Mesothelial cell of epicardium (in vitro differentiated cells): ENCODE results near the gene MED7. TPM values are rescaled to one million over a fixed set of nuclear protein-coding genes. Genes with fewer than 3 reads are reported as not detected.

ENCODE experiments used
- DNase-seq, 2 experiments: peaks; one replicate each; pipeline ENCODE4 v3.0.0; 2021; ENCODE audit warnings: low spot score in 2 of 2; ENCODE audit not compliant: unreplicated experiment in 2 of 2
- H3K27ac Mint-ChIP-seq: 2 replicates; pipeline ENCODE4 v1.8.0; 2021; ENCODE audit warnings: mixed read lengths
- H3K27me3 Mint-ChIP-seq: 2 replicates; pipeline ENCODE4 v1.8.0; 2021; ENCODE audit warnings: low read depth, mixed read lengths
- H3K36me3 Mint-ChIP-seq: 2 replicates; pipeline ENCODE4 v1.8.0; 2021; ENCODE audit warnings: mixed read lengths
- H3K4me1 Mint-ChIP-seq: 2 replicates; pipeline ENCODE4 v1.8.0; 2021; ENCODE audit warnings: mixed read lengths
- H3K4me3 Mint-ChIP-seq: 2 replicates; pipeline ENCODE4 v1.8.0; 2021; ENCODE audit warnings: mild to moderate bottlenecking, moderate library complexity, mixed read lengths
- H3K9me3 Mint-ChIP-seq: 2 replicates; pipeline ENCODE4 v1.8.0; 2021; ENCODE audit warnings: mixed read lengths
- total RNA-seq: library from RNA; stranded (reverse); gene quantifications from 3 replicates; pipeline ENCODE4 v1.2.1, GENCODE V29; 2021
- TF ChIP-seq, protein P1 (sequence below): fragments of 200-600 bp; sonication (generic); IDR thresholded peaks from one replicate; pipeline ENCODE4 v1.5.0; 2021; ENCODE audit warnings: antibody characterized with exemption; ENCODE audit not compliant: unreplicated experiment

MED7 gene
- total RNA-seq, 1 donor from 2014 or later = 9.8 TPM

DNA sequence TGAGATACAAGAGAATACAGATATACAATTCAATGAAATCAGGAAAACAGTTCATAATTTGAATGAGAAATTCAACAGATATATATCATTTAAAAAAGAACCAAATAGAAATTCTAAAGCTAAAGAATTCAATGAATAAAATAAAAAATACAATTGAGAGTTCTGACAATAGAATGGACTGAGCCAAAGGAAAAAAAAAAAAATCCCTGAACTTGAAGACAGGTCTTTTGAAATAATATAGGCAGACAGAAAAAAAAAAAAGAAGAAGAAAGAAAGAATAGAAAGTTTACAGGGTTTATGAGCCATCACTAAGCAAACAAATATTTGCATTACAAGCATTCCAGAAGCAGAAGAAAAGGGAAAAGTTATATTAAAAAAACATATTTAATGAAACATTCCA is 21.0 kb downstream of the MED7 start:
- Mint-ChIP-seq H3K9me3 (peaks cover 23% of the 10 kb centered on the region), H3K27ac (no peak overlapping the region), H3K4me3 (no peak overlapping the region), H3K4me1 (no peaks in the 10 kb centered on the region), H3K36me3 (peaks cover 5% of the 10 kb centered on the region), H3K27me3 (no peaks in the 10 kb centered on the region)
- no peak for DNase-seq
- TF ChIP-seq, protein P1, sequence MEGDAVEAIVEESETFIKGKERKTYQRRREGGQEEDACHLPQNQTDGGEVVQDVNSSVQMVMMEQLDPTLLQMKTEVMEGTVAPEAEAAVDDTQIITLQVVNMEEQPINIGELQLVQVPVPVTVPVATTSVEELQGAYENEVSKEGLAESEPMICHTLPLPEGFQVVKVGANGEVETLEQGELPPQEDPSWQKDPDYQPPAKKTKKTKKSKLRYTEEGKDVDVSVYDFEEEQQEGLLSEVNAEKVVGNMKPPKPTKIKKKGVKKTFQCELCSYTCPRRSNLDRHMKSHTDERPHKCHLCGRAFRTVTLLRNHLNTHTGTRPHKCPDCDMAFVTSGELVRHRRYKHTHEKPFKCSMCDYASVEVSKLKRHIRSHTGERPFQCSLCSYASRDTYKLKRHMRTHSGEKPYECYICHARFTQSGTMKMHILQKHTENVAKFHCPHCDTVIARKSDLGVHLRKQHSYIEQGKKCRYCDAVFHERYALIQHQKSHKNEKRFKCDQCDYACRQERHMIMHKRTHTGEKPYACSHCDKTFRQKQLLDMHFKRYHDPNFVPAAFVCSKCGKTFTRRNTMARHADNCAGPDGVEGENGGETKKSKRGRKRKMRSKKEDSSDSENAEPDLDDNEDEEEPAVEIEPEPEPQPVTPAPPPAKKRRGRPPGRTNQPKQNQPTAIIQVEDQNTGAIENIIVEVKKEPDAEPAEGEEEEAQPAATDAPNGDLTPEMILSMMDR = no peak

DNA sequence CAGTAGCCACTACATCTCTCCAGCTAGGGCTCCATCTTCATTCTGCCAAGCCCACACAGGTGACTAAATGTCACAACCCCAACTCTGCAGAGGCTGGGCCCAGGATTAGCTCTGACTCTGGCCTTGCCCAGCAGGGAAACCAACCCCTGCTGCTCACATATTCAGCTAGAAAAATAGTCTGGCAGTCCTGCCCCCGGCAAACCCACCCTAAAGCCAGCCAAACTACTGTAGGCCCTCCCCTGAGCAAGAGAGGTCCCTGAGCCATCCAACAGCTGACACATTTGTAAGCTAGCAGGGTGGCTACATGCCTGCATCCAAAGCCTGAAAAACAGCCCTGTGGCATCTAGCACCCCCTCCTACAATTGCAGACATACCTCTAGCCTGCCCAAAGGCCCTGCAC is 22.6 kb downstream of the MED7 start:
- Mint-ChIP-seq H3K36me3 (peaks cover 5% of the 10 kb centered on the region), H3K4me3 (no peak overlapping the region), H3K9me3 (peaks cover 23% of the 10 kb centered on the region), H3K4me1 (no peaks in the 10 kb centered on the region), H3K27me3 (no peaks in the 10 kb centered on the region), H3K27ac (no peak overlapping the region)
- DNase-seq = no peak
- TF ChIP-seq, protein P1 = no peak

GRCh38 chr5:157116483-157116954 is 26.1 kb downstream of the MED7 start:
- Mint-ChIP-seq H3K36me3 (no peaks in the 10 kb centered on the region), H3K9me3 (peaks cover 6% of the 10 kb centered on the region), H3K27ac (no peak overlapping the region), H3K27me3 (no peaks in the 10 kb centered on the region), H3K4me3 (no peak overlapping the region), H3K4me1 (no peaks in the 10 kb centered on the region)
- TF ChIP-seq, protein P1 = no peak
- DNase-seq = no peak

GRCh38 chr5:157115502-157115901 is 27.2 kb downstream of the MED7 start:
- H3K9me3 Mint-ChIP-seq = no peaks in the 10 kb centered on the region
- H3K36me3 Mint-ChIP-seq = no peaks in the 10 kb centered on the region
- DNase-seq = no peak
- TF ChIP-seq, protein P1 = no peak
- H3K4me1 Mint-ChIP-seq = no peaks in the 10 kb centered on the region
- no peak overlapping the region for H3K27ac Mint-ChIP-seq
- H3K27me3 Mint-ChIP-seq = no peaks in the 10 kb centered on the region
- H3K4me3 Mint-ChIP-seq = no peak overlapping the region

DNA sequence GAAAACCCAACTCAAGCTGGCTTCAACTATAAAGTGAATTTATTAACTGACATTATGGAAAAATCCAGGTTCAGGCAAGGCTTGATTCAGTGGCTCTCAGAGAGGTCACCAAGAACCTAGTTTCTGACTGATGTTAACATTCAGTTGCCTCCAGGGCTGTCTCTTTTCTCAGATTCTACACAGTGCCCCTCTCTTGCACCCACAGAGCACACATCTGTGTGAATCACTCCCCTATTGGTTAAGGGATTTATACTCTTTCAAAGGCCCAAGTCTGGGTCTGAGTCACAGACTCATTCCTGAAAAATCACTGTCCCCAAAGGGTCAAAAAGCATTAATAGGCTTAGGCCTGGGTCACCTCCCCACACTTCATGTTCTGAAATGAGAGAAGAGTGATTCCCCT is 27.7 kb downstream of the MED7 start:
- H3K4me1 Mint-ChIP-seq = no peaks in the 10 kb centered on the region
- TF ChIP-seq, protein P1 = no peak
- no peaks in the 10 kb centered on the region for H3K36me3 Mint-ChIP-seq
- H3K27me3 Mint-ChIP-seq = no peaks in the 10 kb centered on the region
- no peak for DNase-seq
- no peaks in the 10 kb centered on the region for H3K9me3 Mint-ChIP-seq
- H3K4me3 Mint-ChIP-seq = no peak overlapping the region
- no peak overlapping the region for H3K27ac Mint-ChIP-seq

DNA sequence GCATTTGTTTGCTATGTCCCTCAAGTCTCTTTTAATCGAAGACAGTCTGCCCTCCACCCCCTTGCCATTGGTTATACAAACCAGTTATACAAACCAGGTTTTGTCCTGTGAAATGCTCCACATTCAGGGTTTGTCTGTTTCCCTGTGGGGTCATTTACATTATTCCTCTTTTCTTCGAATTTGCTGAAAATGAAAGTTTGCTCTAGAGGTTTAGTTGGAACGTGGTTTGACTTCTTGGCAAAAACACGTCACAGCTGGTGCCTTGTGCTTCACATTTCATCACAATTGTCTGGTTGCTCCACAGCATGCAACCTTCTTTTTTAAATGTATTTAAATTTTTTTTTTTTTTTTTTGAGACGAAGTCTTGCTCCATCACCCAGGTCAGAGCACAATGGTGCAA is 29.7 kb downstream of the MED7 start:
- DNase-seq = no peak

More for the DNA sequence above, 29.7 kb downstream of the MED7 start:
- Mint-ChIP-seq H3K27me3 (no peaks in the 10 kb centered on the region), H3K27ac (no peak overlapping the region), H3K4me3 (no peak overlapping the region), H3K9me3 (no peaks in the 10 kb centered on the region), H3K36me3 (no peaks in the 10 kb centered on the region), H3K4me1 (no peaks in the 10 kb centered on the region)
- TF ChIP-seq, protein P1 = no peak
